Peyer's patch (tissue), 4 donors: Measurements from ENCODE around the gene ADTRP.

Experiments used
- CTCF ChIP-seq, 6 experiments: fragments of 450-650 bp in 4 of 6; fragments of 200-600 bp in 2 of 6; sonication (generic) in 1 of 6; IDR thresholded peaks; one replicate each; pipeline ENCODE4 v1.5.1; 2017 to 2019; ENCODE audit warnings: antibody characterized with exemption in 6 of 6, mild to moderate bottlenecking in 3 of 6, moderate library complexity in 1 of 6
- POLR2A ChIP-seq, 2 donors: fragments of 450-650 bp; IDR thresholded peaks; one replicate each; pipeline ENCODE4 v1.5.1; 2017; ENCODE audit warnings: antibody characterized with exemption in 2 of 2, mild to moderate bottlenecking in 2 of 2, moderate library complexity in 2 of 2

- no peak for TF ChIP-seq POLR2A (IDR thresholded peaks at IDR 0.05)
- TF ChIP-seq CTCF (IDR thresholded peaks at IDR 0.05) = peak in 1 of 6 experiments; percentile 15
Observed at GRCh38 chr6:11785415-11785773, 6.8 kb upstream of the ADTRP start.
